Measurements from ENCODE around the gene BEST4. TPM values are rescaled to one million over a fixed set of nuclear protein-coding genes. Genes with fewer than 3 reads are reported as not detected.

The BEST4 gene
- polyA plus RNA-seq, 1 of the 3 experiments (the other 2 are of a cell fraction), result 0.12 TPM

- no peaks in the 10 kb centered on the region for H4K20me1 ChIP-seq (ENCODE audit: insufficient read depth)
- H3K4me1 ChIP-seq (ENCODE audit: control insufficient read depth in 1 of 2, insufficient read depth in 2 of 2, low read depth in 1 of 2, low read length in 1 of 2), result peaks cover 0 to 5% of the 10 kb centered on the region in 2 experiments; a peak in 1 of 4 replicates
- 73% methylated on average over 5 of the region's 7 CpGs for WGBS (ENCODE audit: low lambda C conversion rate)
- H3K36me3 ChIP-seq (replicated peaks in 1 of 2; ENCODE audit: control insufficient read depth in 1 of 2, insufficient read depth in 2 of 2, low read length in 1 of 2), result no peaks in the 10 kb centered on the region
- peaks cover 4% of the 10 kb centered on the region for H3F3A ChIP-seq (replicated peaks; ENCODE audit: insufficient read depth)
- H3K4me2 ChIP-seq, result no peak overlapping the region
- no peaks in the 10 kb centered on the region for H3K79me2 ChIP-seq (ENCODE audit: insufficient read depth)
- no peak overlapping the region for H3K4me3 ChIP-seq (ENCODE audit: low read depth in 2 of 2, low read length in 1 of 2)
- no peak overlapping the region for H2AFZ ChIP-seq (ENCODE audit: low read depth)
- no peaks in the 10 kb centered on the region for H3K9me3 ChIP-seq
- no peak overlapping the region for H3K27ac ChIP-seq (ENCODE audit: low read depth in 2 of 2, low read length in 1 of 2)
- no peak overlapping the region for H3K9ac ChIP-seq
- TF ChIP-seq POLR2AphosphoS5 (IDR thresholded peaks at IDR 0.05; ENCODE audit: low read depth, low read length) (no peak), TEAD4 (IDR thresholded peaks at IDR 0.05; ENCODE audit: borderline replicate concordance, insufficient read depth) (no peak), SMC3 (IDR thresholded peaks at IDR 0.05; ENCODE audit: low read depth, low read length) (no peak), CTCF (IDR thresholded peaks at IDR 0.05) (no peak), CHD2 (IDR thresholded peaks at IDR 0.05; ENCODE audit: low read length, partially characterized antibody) (no peak), IRF3 (IDR thresholded peaks at IDR 0.05; ENCODE audit: low read depth, low read length) (no peak), GABPA (IDR thresholded peaks at IDR 0.05; ENCODE audit: low read depth) (no peak), ELF1 (IDR thresholded peaks at IDR 0.05) (no peak), USF2 (IDR thresholded peaks at IDR 0.05; ENCODE audit: borderline replicate concordance, low read depth, low read length) (no peak), MAX (IDR thresholded peaks at IDR 0.05; ENCODE audit: low read depth) (no peak), REST (IDR thresholded peaks at IDR 0.05; ENCODE audit: low read depth, low read length) (no peak), ZBTB33 (IDR thresholded peaks at IDR 0.05; ENCODE audit: borderline replicate concordance, low read depth) (no peak), TCF12 (IDR thresholded peaks at IDR 0.05) (no peak), JUND (IDR thresholded peaks at IDR 0.05) (no peak), FOXJ3 (CRISPR knock-in tag; IDR thresholded peaks at IDR 0.05) (no peak), NFIC (IDR thresholded peaks at IDR 0.05; ENCODE audit: borderline replicate concordance) (no peak), GATA2 (CRISPR knock-in tag; IDR thresholded peaks at IDR 0.05) (no peak), FOSL2 (IDR thresholded peaks at IDR 0.05; ENCODE audit: borderline replicate concordance, low read depth) (no peak), FOXM1 (IDR thresholded peaks at IDR 0.05; ENCODE audit: low read depth) (no peak), EP300 (IDR thresholded peaks at IDR 0.05; ENCODE audit: borderline replicate concordance in 1 of 2, low read depth in 1 of 2, low read length in 1 of 2) (no peak)
- ChIA-PET CTCF (interaction anchor here (0.6 to 1.1 kb wide), 4 partner anchors 8 to 62 kb away, joined by 3 to 5 read pairs (median 3); partner anchors contain the start of genes KIF2C and PLK3), POLR2A (interaction anchor here (0.9 to 1.6 kb wide), 3 partner anchors 9 to 16 kb away, joined by 3 to 5 read pairs (median 3); partner anchors contain the start of genes PLK3 and RPS8)
- no peaks in the 10 kb centered on the region for H3K9me2 ChIP-seq
- no peak for DNase-seq
- no peaks in the 10 kb centered on the region for H3K27me3 ChIP-seq (ENCODE audit: insufficient read depth)
Observed at GRCh38 chr1:44790968-44791801, 3.2 kb upstream of the BEST4 start.

Measured in SK-N-SH (cell line).